ENCODE data around the gene GLG1. TPM values are rescaled to one million over a fixed set of nuclear protein-coding genes. Genes with fewer than 3 reads are reported as not detected.

Gene GLG1
- total and polyA plus RNA-seq, 12 donors, result 25.7 to 136 (median 103) TPM

- TF ChIP-seq CTCF (IDR thresholded peaks at IDR 0.05), result no peak
- WGBS, 2 donors, result 84 to 87% methylated on average over 3 of the region's 3 CpGs
- ATAC-seq, result no peak
- Histone ChIP-seq H3K9me3 (no peaks in the 10 kb centered on the region), H3K36me3 (peaks cover 0 to 32% (median 7%) of the 10 kb centered on the region in 9 donors), H3K4me1 (peaks cover 0 to 32% (median 10%) of the 10 kb centered on the region in 9 donors), H3K27ac (no peak overlapping the region), H3K4me3 (no peak overlapping the region), H3K27me3 (no peaks in the 10 kb centered on the region)
- DNase-seq, result no peak
- intact Hi-C loops (cut with DNase I), result no loop called here
Observed at GRCh38 chr16:74592847-74593246, 14.1 kb downstream of the GLG1 start.

- Histone ChIP-seq H3K36me3 (peaks cover 0 to 30% (median 6%) of the 10 kb centered on the region in 9 donors), H3K4me3 (no peak overlapping the region), H3K27ac (no peak overlapping the region), H3K9me3 (no peaks in the 10 kb centered on the region), H3K4me1 (peaks cover 0 to 38% (median 10%) of the 10 kb centered on the region in 9 donors), H3K27me3 (no peaks in the 10 kb centered on the region)
- DNase-seq (no peak), ATAC-seq (no peak)
- intact Hi-C loops (cut with DNase I), result no loop called here
- TF ChIP-seq CTCF (IDR thresholded peaks at IDR 0.05), result no peak
- WGBS, 2 donors, result 76 to 79% methylated on average over 9 of the region's 9 CpGs
Observed at GRCh38 chr16:74591876-74592650, 14.9 kb downstream of the GLG1 start.

GRCh38 chr16:74586948-74587347, 20.0 kb downstream of the GLG1 start:
- Histone ChIP-seq H3K27me3 (no peaks in the 10 kb centered on the region), H3K4me3 (no peak overlapping the region), H3K9me3 (no peaks in the 10 kb centered on the region), H3K4me1 (peaks cover 0 to 51% (median 3%) of the 10 kb centered on the region in 9 donors), H3K27ac (no peak overlapping the region), H3K36me3 (peaks cover 0 to 19% (median 0%) of the 10 kb centered on the region in 9 donors)
- no peak for DNase-seq
- intact Hi-C loops (cut with DNase I), result no loop called here
- 77 to 79% methylated on average over 6 of the region's 6 CpGs for WGBS, 2 donors
- TF ChIP-seq CTCF (IDR thresholded peaks at IDR 0.05), result no peak
- ATAC-seq, result no peak

GRCh38 chr16:74585846-74586443, 21.0 kb downstream of the GLG1 start:
- no peak overlapping the region for H3K27ac ChIP-seq
- peaks cover 0 to 55% (median 5%) of the 10 kb centered on the region in 9 donors for H3K4me1 ChIP-seq
- TF ChIP-seq CTCF (IDR thresholded peaks at IDR 0.05), result no peak
- H3K36me3 ChIP-seq, result peaks cover 0 to 19% (median 0%) of the 10 kb centered on the region in 9 donors
- WGBS, 2 donors, result 92 to 96% methylated on average over 6 of the region's 6 CpGs
- intact Hi-C loops (cut with DNase I), result no loop called here
- no peaks in the 10 kb centered on the region for H3K9me3 ChIP-seq
- ATAC-seq, result no peak
- DNase-seq, result no peak
- no peaks in the 10 kb centered on the region for H3K27me3 ChIP-seq
- H3K4me3 ChIP-seq, result no peak overlapping the region

Data from heart right ventricle (tissue), 16 donors.